Tongue (tissue), 2 donors: ENCODE measurements around the gene DNAH9. TPM values are rescaled to one million over a fixed set of nuclear protein-coding genes. Genes with fewer than 3 reads are reported as not detected.
A peak's percentile ranks its signal among the peaks of the same experiment; 100 is the strongest.

Experiments used
- DNase-seq: peaks from one replicate; pipeline ENCODE4 v3.0.0-alpha.2; 2015
- total RNA-seq: library from RNA; depleted of rRNA; stranded (reverse); fragments of >200 nt; gene quantifications from one replicate; pipeline ENCODE4 v1.2.3, GENCODE V29; 2014

Gene DNAH9
- total RNA-seq, 1 donor from 2014 or later, result 1.3 TPM

- no peak for DNase-seq
Observed at GRCh38 chr17:11601661-11602060, 3.4 kb downstream of the DNAH9 start.

- DNase-seq, result peak; percentile 78
Observed at GRCh38 chr17:11608396-11608795, 10.1 kb downstream of the DNAH9 start.

- DNase-seq, result peak; percentile 17
Observed at GRCh38 chr17:11610999-11611566, 12.8 kb downstream of the DNAH9 start.

- DNase-seq, result no peak
Observed at GRCh38 chr17:11612956-11613355, 14.7 kb downstream of the DNAH9 start.

GRCh38 chr17:11618861-11619566 lies 20.7 kb downstream of the DNAH9 start:
- no peak for DNase-seq

- no peak for DNase-seq
Observed at GRCh38 chr17:11622492-11622891, 24.2 kb downstream of the DNAH9 start.

GRCh38 chr17:11624976-11625375 lies 26.7 kb downstream of the DNAH9 start:
- DNase-seq, result no peak

- no peak for DNase-seq
Observed at GRCh38 chr17:11625878-11626277, 27.6 kb downstream of the DNAH9 start.

- no peak for DNase-seq
Observed at GRCh38 chr17:11627301-11627940, 29.2 kb downstream of the DNAH9 start.

GRCh38 chr17:11628374-11628773 lies 30.1 kb downstream of the DNAH9 start:
- no peak for DNase-seq

- DNase-seq, result no peak
Observed at GRCh38 chr17:11628831-11629230, 30.6 kb downstream of the DNAH9 start.

- no peak for DNase-seq
Observed at GRCh38 chr17:11636771-11637170, 38.5 kb downstream of the DNAH9 start.

- no peak for DNase-seq
Observed at GRCh38 chr17:11637796-11638195, 39.5 kb downstream of the DNAH9 start.

GRCh38 chr17:11638700-11639265 lies 40.5 kb downstream of the DNAH9 start:
- no peak for DNase-seq

- no peak for DNase-seq
Observed at GRCh38 chr17:11639736-11640462, 41.6 kb downstream of the DNAH9 start.

- peak; percentile 13 for DNase-seq
Observed at GRCh38 chr17:11640463-11640814, 42.2 kb downstream of the DNAH9 start.

- no peak for DNase-seq
Observed at GRCh38 chr17:11641521-11642275, 43.4 kb downstream of the DNAH9 start.

- DNase-seq, result peak; percentile 39
Observed at GRCh38 chr17:11642655-11643054, 44.4 kb downstream of the DNAH9 start.

GRCh38 chr17:11643851-11644250 lies 45.6 kb downstream of the DNAH9 start:
- no peak for DNase-seq

- DNase-seq, result peak; percentile 95
Observed at GRCh38 chr17:11644265-11645212, 46.3 kb downstream of the DNAH9 start.

GRCh38 chr17:11645426-11645825 lies 47.2 kb downstream of the DNAH9 start:
- no peak for DNase-seq
